Activated T-cell treated with anti-CD3 and anti-CD28 coated beads, Interleukin-2, amount 50 U/mL, for 4 hours (primary cell): ENCODE results near the gene EGFL6. TPM values are rescaled to one million over a fixed set of nuclear protein-coding genes. Genes with fewer than 3 reads are reported as not detected.
"Not testable (repeated sequence)": the region's sequence is repeated elsewhere in the genome, so short reads cannot be mapped to it uniquely, and the experiment has no call there.

Source experiments
- ATAC-seq, 2 donors: fragments of 200-7000 bp; cut with Tn5 transposase; one replicate each; pipeline ENCODE4 v1.10.0; 2021
- DNase-seq: peaks from one replicate; pipeline ENCODE4 v3.0.0-alpha.2; 2020
- H3K27me3 Mint-ChIP-seq: one replicate; pipeline ENCODE4 v1.8.0; 2021; ENCODE audit warnings: low read depth, mixed read lengths
- H3K36me3 Mint-ChIP-seq: one replicate; pipeline ENCODE4 v1.8.0; 2022; ENCODE audit warnings: mixed read lengths; ENCODE audit not compliant: insufficient read depth
- H3K4me1 Mint-ChIP-seq: one replicate; pipeline ENCODE4 v1.8.0; 2021; ENCODE audit warnings: low read depth, mixed read lengths
- H3K4me3 Mint-ChIP-seq: one replicate; pipeline ENCODE4 v1.8.0; 2021; ENCODE audit warnings: mild to moderate bottlenecking, moderate library complexity, mixed read lengths
- H3K9me3 Mint-ChIP-seq: one replicate; pipeline ENCODE4 v1.8.0; 2021; ENCODE audit warnings: mixed read lengths
- total RNA-seq, 3 donors: library from RNA; stranded (reverse); gene quantifications; one replicate each; pipeline ENCODE4 v1.2.1, GENCODE V29; 2021

Gene EGFL6
- total RNA-seq, 3 donors from 2014 or later = 0.13 to 0.30 (median 0.24) TPM

GRCh38 chrX:13652287-13652793, 82.9 kb downstream of the EGFL6 start:
- DNase-seq = no peak
- peaks cover 2% of the 10 kb centered on the region for H3K36me3 Mint-ChIP-seq
- no peaks in the 10 kb centered on the region for H3K27me3 Mint-ChIP-seq
- no peaks in the 10 kb centered on the region for H3K9me3 Mint-ChIP-seq
- H3K4me1 Mint-ChIP-seq = peaks cover 28% of the 10 kb centered on the region
- ATAC-seq = peak in 1 of 2 donors; percentile 1
- peak overlapping the region; percentile 86 for H3K4me3 Mint-ChIP-seq

GRCh38 chrX:13652850-13653693, 83.7 kb downstream of the EGFL6 start, which contains the start of gene TCEANC:
TCEANC (plus strand) TSS chrX:13653141; CDS start chrX:13662509, 9,368 bp downstream.
- DNase-seq (peak; percentile 95), ATAC-seq (peak; percentile 98 to 99)
- no peaks in the 10 kb centered on the region for H3K27me3 Mint-ChIP-seq
- H3K4me3 Mint-ChIP-seq = peak within 1 kb of the TSS; percentile 86
- peaks cover 2% of the 10 kb centered on the region for H3K36me3 Mint-ChIP-seq
- no peaks in the 10 kb centered on the region for H3K9me3 Mint-ChIP-seq
- peaks cover 22% of the 10 kb centered on the region for H3K4me1 Mint-ChIP-seq

- H3K36me3 Mint-ChIP-seq = peaks cover 2% of the 10 kb centered on the region
- H3K9me3 Mint-ChIP-seq = no peaks in the 10 kb centered on the region
- H3K4me3 Mint-ChIP-seq = no peak overlapping the region
- peaks cover 25% of the 10 kb centered on the region for H3K4me1 Mint-ChIP-seq
- ATAC-seq (no peak), DNase-seq (no peak)
- no peaks in the 10 kb centered on the region for H3K27me3 Mint-ChIP-seq
Measured at GRCh38 chrX:13654116-13654515, 84.7 kb downstream of the EGFL6 start.

- Mint-ChIP-seq H3K27me3 (no peaks in the 10 kb centered on the region), H3K4me1 (peaks cover 26% of the 10 kb centered on the region), H3K9me3 (no peaks in the 10 kb centered on the region), H3K4me3 (no peak overlapping the region), H3K36me3 (peaks cover 5% of the 10 kb centered on the region)
- ATAC-seq (no peak), DNase-seq (no peak)
Measured at GRCh38 chrX:13655674-13656073, 86.3 kb downstream of the EGFL6 start.

- Mint-ChIP-seq H3K27me3 (no peaks in the 10 kb centered on the region), H3K36me3 (peaks cover 10% of the 10 kb centered on the region), H3K4me3 (no peak overlapping the region), H3K4me1 (peaks cover 27% of the 10 kb centered on the region), H3K9me3 (no peaks in the 10 kb centered on the region)
- DNase-seq (no peak), ATAC-seq (peak; percentile 48 to 53)
Measured at GRCh38 chrX:13658602-13659001, 89.2 kb downstream of the EGFL6 start.

- DNase-seq = no peak
- peaks cover 27% of the 10 kb centered on the region for H3K4me1 Mint-ChIP-seq
- peaks cover 10% of the 10 kb centered on the region for H3K36me3 Mint-ChIP-seq
- H3K4me3 Mint-ChIP-seq = no peak overlapping the region
- ATAC-seq = no peak
- no peaks in the 10 kb centered on the region for H3K27me3 Mint-ChIP-seq
- no peaks in the 10 kb centered on the region for H3K9me3 Mint-ChIP-seq
Measured at GRCh38 chrX:13659063-13659462, 89.7 kb downstream of the EGFL6 start.

- Mint-ChIP-seq H3K4me1 (peaks cover 16% of the 10 kb centered on the region), H3K4me3 (peak overlapping the region; percentile 51), H3K36me3 (peaks cover 11% of the 10 kb centered on the region), H3K9me3 (no peaks in the 10 kb centered on the region), H3K27me3 (no peaks in the 10 kb centered on the region)
- ATAC-seq (peak; percentile 51 to 63), DNase-seq (no peak)
Measured at GRCh38 chrX:13661735-13662288, 92.4 kb downstream of the EGFL6 start.

- H3K27me3 Mint-ChIP-seq = no peaks in the 10 kb centered on the region
- no peaks in the 10 kb centered on the region for H3K9me3 Mint-ChIP-seq
- peak overlapping the region; percentile 51 for H3K4me3 Mint-ChIP-seq
- H3K36me3 Mint-ChIP-seq = peaks cover 10% of the 10 kb centered on the region
- ATAC-seq (peak in 1 of 2 donors; percentile 18), DNase-seq (no peak)
- peaks cover 16% of the 10 kb centered on the region for H3K4me1 Mint-ChIP-seq
Measured at GRCh38 chrX:13662355-13662791, 93.0 kb downstream of the EGFL6 start.

- no peaks in the 10 kb centered on the region for H3K27me3 Mint-ChIP-seq
- H3K9me3 Mint-ChIP-seq = no peaks in the 10 kb centered on the region
- H3K4me1 Mint-ChIP-seq = peaks cover 14% of the 10 kb centered on the region
- ATAC-seq (no peak), DNase-seq (no peak)
- peaks cover 10% of the 10 kb centered on the region for H3K36me3 Mint-ChIP-seq
- H3K4me3 Mint-ChIP-seq = no peak overlapping the region
Measured at GRCh38 chrX:13664020-13664419, 94.6 kb downstream of the EGFL6 start.

- no peak overlapping the region for H3K4me3 Mint-ChIP-seq
- H3K36me3 Mint-ChIP-seq = peaks cover 11% of the 10 kb centered on the region
- H3K9me3 Mint-ChIP-seq = no peaks in the 10 kb centered on the region
- DNase-seq = no peak
- ATAC-seq = no peak
- H3K4me1 Mint-ChIP-seq = peaks cover 25% of the 10 kb centered on the region
- H3K27me3 Mint-ChIP-seq = no peaks in the 10 kb centered on the region
Measured at GRCh38 chrX:13666836-13667235, 97.4 kb downstream of the EGFL6 start.

- Mint-ChIP-seq H3K9me3 (no peaks in the 10 kb centered on the region), H3K4me1 (peaks cover 20% of the 10 kb centered on the region)
Measured at GRCh38 chrX:13667919-13668318, 98.5 kb downstream of the EGFL6 start.

GRCh38 chrX:13669246-13669737, 99.9 kb downstream of the EGFL6 start:
- peak overlapping the region; percentile 71 for H3K4me3 Mint-ChIP-seq
- peak; percentile 86 to 89 for ATAC-seq

More at GRCh38 chrX:13667919-13668318, 98.5 kb downstream of the EGFL6 start:
- Mint-ChIP-seq H3K27me3 (no peaks in the 10 kb centered on the region), H3K36me3 (peaks cover 8% of the 10 kb centered on the region), H3K4me3 (no peak overlapping the region)
- DNase-seq (no peak), ATAC-seq (no peak)

GRCh38 chrX:13669755-13670154, 100.4 kb downstream of the EGFL6 start:
- not testable (repeated sequence) for ATAC-seq, H3K36me3 Mint-ChIP-seq, DNase-seq, H3K9me3 Mint-ChIP-seq, H3K27me3 Mint-ChIP-seq
- peak overlapping the region; percentile 71 for H3K4me3 Mint-ChIP-seq
- peaks cover 20% of the 10 kb centered on the region for H3K4me1 Mint-ChIP-seq

More at GRCh38 chrX:13669246-13669737, 99.9 kb downstream of the EGFL6 start:
- Mint-ChIP-seq H3K4me1 (peaks cover 20% of the 10 kb centered on the region), H3K36me3 (peaks cover 8% of the 10 kb centered on the region), H3K27me3 (no peaks in the 10 kb centered on the region), H3K9me3 (no peaks in the 10 kb centered on the region)
- DNase-seq = peak; percentile 42

GRCh38 chrX:13670197-13670596, 100.8 kb downstream of the EGFL6 start:
- no peaks in the 10 kb centered on the region for H3K9me3 Mint-ChIP-seq
- H3K4me1 Mint-ChIP-seq = peaks cover 20% of the 10 kb centered on the region
- DNase-seq (no peak), ATAC-seq (no peak)
- H3K27me3 Mint-ChIP-seq = no peaks in the 10 kb centered on the region
- H3K36me3 Mint-ChIP-seq = peaks cover 8% of the 10 kb centered on the region
- no peak overlapping the region for H3K4me3 Mint-ChIP-seq
